Choroid plexus epithelial cell (primary cell): ENCODE data around the gene METTL4.

Experiments
- DNase-seq: peaks from one replicate; pipeline ENCODE4 v3.0.0-alpha.2; 2010; ENCODE audit warnings: low read depth
- H3K4me3 ChIP-seq: 2 replicates; pipeline ENCODE4 v1.5.1; 2011; ENCODE audit warnings: low read depth, mild to moderate bottlenecking, control low read depth, low read length, moderate library complexity
- TF ChIP-seq, protein P1 (sequence below): conservative IDR thresholded peaks from 2 replicates; pipeline ENCODE4 v1.5.1; 2011; ENCODE audit warnings: low read depth, mild to moderate bottlenecking, control low read depth, inconsistent platforms, low read length, moderate library complexity

Gene METTL4

DNA sequence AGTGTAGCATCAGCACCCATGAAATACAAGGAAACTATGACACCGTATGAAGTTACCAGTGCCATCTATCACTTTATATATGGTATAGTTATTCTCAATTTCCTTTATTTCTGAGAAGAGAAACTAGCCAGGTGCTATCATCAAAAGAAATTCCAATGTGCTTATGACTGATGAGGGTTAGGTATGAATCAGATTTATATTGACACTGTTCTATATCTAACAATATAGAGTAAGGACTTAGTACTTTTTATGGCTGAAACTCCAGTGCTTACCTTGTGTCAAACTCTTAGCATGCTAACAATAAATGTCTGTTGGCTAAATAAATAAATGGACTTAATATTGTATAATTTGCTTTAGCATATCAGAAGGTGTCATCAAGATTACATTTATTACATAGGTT, 6.9 kb downstream of the METTL4 start:
- H3K4me3 ChIP-seq, result no peak overlapping the region
- no peak for DNase-seq
- TF ChIP-seq, protein P1, sequence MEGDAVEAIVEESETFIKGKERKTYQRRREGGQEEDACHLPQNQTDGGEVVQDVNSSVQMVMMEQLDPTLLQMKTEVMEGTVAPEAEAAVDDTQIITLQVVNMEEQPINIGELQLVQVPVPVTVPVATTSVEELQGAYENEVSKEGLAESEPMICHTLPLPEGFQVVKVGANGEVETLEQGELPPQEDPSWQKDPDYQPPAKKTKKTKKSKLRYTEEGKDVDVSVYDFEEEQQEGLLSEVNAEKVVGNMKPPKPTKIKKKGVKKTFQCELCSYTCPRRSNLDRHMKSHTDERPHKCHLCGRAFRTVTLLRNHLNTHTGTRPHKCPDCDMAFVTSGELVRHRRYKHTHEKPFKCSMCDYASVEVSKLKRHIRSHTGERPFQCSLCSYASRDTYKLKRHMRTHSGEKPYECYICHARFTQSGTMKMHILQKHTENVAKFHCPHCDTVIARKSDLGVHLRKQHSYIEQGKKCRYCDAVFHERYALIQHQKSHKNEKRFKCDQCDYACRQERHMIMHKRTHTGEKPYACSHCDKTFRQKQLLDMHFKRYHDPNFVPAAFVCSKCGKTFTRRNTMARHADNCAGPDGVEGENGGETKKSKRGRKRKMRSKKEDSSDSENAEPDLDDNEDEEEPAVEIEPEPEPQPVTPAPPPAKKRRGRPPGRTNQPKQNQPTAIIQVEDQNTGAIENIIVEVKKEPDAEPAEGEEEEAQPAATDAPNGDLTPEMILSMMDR, result no peak

DNA sequence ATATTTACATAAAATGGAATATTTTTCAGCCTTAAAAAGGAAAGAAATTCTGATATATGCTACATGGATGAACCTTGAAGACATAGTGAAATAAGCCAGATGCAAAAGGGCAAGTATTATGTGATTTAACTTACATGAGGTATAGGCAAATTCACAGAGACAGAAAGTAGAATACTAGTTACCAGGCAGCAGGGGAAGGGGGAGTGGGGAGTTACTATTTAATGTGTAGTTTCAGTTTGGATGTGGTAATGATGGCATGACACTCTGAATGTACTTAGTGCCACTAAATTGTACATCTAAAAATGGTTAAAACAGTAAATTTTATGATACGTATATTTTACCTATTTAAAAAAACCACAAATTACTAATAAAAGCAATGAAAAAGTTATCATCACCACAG, 12.1 kb downstream of the METTL4 start:
- TF ChIP-seq, protein P1, result no peak
- H3K4me3 ChIP-seq, result no peak overlapping the region
- no peak for DNase-seq

GRCh38 chr18:2557536-2557935, 13.8 kb downstream of the METTL4 start:
- TF ChIP-seq, protein P1, result no peak
- DNase-seq, result no peak
- H3K4me3 ChIP-seq, result no peak overlapping the region

DNA sequence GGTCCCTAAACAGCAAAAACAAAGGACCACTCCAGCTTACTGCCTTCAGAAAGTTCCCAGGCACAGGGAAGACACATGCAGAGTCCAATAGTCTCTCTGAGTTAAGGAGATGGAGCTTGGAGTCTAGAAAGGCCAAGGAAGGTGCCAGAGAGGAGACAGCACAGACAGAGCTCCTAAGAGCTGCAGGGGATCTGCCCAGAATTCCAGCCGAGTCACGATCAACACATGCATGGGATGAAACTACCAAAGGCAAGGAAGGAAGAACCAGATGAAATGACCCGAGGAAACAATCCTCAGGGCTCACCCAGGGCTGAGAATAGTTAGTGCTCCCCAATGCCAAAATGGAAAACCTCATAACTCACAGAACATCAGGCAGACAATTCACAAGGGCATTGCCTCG, 15.4 kb downstream of the METTL4 start:
- TF ChIP-seq, protein P1, result no peak
- no peak for DNase-seq
- H3K4me3 ChIP-seq, result no peak overlapping the region

GRCh38 chr18:2554696-2555095, 16.6 kb downstream of the METTL4 start:
- TF ChIP-seq, protein P1, result no peak
- no peak overlapping the region for H3K4me3 ChIP-seq
- no peak for DNase-seq

DNA sequence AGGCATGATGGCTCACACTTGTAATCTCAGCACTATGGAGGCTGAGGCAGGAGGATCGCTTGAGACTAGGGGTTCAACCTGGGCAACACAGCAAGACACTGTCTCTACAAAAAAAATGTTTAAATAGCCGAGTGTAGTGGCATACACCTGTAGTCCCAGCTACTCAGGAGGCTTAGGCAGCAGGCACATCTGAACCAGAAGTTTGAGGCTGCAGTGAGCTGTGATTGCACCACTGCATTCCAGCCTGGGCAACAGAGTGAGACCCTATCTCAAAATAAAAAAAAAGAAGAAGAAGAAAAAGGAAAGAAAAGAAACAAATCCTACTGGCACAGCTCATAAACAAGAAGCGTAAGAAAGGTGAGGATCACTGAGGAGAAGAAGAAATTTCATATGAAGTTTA, 19.9 kb downstream of the METTL4 start:
- no peak overlapping the region for H3K4me3 ChIP-seq
- no peak for DNase-seq
- TF ChIP-seq, protein P1, result no peak

DNA sequence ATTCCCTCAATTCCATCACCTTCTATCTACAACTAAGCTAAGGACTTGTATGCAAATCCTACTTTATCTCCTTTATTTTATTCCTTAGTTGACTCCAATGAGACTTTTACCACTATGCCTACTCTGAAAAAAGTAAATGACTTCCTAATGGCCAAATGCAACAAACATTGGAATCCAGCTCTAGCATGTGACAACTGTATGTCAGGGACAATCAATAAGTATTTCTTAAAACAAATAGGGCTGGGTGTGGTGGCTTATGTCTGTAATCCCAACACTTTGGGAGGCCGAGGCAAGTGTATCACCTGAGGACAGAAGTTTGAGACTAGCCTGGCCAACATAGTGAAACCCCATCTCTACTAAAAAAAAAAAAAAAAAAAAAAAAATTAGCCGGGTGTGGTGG, 21.8 kb downstream of the METTL4 start:
- TF ChIP-seq, protein P1, result no peak
- no peak overlapping the region for H3K4me3 ChIP-seq
- no peak for DNase-seq
